Stimulated activated naive CD8-positive, alpha-beta T cell treated with anti-CD3 and anti-CD28 coated beads, Interleukin-15, amount 100 ng/mL, for 72 hours (primary cell): ENCODE results near the gene LTBP3.
A peak's percentile ranks its signal among the peaks of the same experiment; 100 is the strongest.

Source experiments
- ATAC-seq: fragments of 150-1000 bp; cut with Tn5 transposase; 2 replicates; pipeline ENCODE4 v1.10.0; 2021; ENCODE audit warnings: mild to moderate bottlenecking, moderate library complexity
- DNase-seq, 2 donors: peaks; one replicate each; pipeline ENCODE4 v3.0.0; 2021 to 2022
- H3K27ac Mint-ChIP-seq, 2 donors: one replicate each; pipeline ENCODE4 v1.8.0; 2022; ENCODE audit warnings: mild to moderate bottlenecking in 2 of 2, mixed read lengths in 2 of 2, moderate library complexity in 2 of 2
- H3K27me3 Mint-ChIP-seq: one replicate; pipeline ENCODE4 v1.8.0; 2022; ENCODE audit warnings: mixed read lengths
- H3K4me1 Mint-ChIP-seq: one replicate; pipeline ENCODE4 v1.8.0; 2022; ENCODE audit warnings: mild to moderate bottlenecking, mixed read lengths
- H3K4me3 Mint-ChIP-seq, 2 donors: one replicate each; pipeline ENCODE4 v1.8.0; 2022; ENCODE audit warnings: mild to moderate bottlenecking in 2 of 2, mixed read lengths in 2 of 2, moderate library complexity in 1 of 2
- H3K9me3 Mint-ChIP-seq, 2 donors: one replicate each; pipeline ENCODE4 v1.8.0; 2022; ENCODE audit warnings: mixed read lengths in 2 of 2

Gene LTBP3

DNA sequence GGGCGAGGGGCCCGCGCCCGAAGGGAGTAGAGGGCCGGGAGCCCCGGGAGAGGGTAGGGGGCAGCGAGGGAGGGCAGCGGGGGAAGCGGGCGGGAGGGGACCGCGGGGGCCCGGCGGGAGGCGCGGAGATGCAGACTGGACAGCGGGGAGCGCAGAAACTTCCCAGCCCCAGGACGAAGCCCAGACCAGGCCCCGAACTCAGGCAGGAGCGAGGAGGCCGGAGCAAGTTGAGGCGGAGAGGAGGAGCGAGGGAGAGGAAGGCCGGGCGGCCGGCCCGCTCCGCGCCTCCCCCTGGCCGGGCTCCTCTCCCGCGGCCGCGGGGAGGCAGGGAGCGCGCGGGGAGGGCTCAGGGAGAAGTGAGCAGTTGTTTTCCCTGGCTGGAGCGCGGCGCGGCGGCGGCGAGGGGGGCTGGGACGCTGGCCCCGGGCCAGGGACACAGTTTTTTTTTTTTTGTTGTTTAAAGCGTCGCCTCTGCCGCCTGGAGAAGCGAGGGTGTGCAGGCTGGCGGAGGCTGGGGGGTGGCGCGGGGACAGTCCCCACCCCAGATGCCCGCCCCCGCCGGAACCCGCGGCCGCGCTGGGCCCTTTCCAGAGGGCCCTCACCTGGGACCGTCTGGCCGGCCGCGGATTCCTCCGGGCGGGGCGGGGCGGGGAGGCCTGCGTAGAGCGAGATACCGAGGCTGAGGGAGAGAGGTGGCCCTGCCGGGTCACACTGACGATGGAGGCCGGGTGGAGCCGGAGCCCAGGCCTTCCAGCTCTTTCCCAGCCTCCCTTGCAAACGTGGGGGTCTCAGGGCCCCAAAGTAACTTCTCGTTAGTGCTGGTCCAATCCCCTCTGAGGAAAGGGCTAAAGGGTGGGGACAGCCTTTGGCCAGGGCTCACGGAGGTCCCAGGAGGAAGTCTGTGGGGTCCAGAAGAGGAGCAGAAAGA lies at the start of gene LTBP3:
Gene LTBP3 (minus strand): TSS at position 358 of the 928 bp plus-strand sequence. CDS start 400 bp downstream, outside the sequence.
- Mint-ChIP-seq H3K9me3 (no peaks in the 10 kb centered on the region), H3K4me1 (peaks cover 78% of the 10 kb centered on the region), H3K27ac (peak within 1 kb of the TSS; percentile 94 to 96), H3K4me3 (peak within 1 kb of the TSS; percentile 90 to 91), H3K27me3 (no peaks in the 10 kb centered on the region)
- ATAC-seq (peak; percentile 66), DNase-seq (peak in 1 of 2 donors; percentile 49)

DNA sequence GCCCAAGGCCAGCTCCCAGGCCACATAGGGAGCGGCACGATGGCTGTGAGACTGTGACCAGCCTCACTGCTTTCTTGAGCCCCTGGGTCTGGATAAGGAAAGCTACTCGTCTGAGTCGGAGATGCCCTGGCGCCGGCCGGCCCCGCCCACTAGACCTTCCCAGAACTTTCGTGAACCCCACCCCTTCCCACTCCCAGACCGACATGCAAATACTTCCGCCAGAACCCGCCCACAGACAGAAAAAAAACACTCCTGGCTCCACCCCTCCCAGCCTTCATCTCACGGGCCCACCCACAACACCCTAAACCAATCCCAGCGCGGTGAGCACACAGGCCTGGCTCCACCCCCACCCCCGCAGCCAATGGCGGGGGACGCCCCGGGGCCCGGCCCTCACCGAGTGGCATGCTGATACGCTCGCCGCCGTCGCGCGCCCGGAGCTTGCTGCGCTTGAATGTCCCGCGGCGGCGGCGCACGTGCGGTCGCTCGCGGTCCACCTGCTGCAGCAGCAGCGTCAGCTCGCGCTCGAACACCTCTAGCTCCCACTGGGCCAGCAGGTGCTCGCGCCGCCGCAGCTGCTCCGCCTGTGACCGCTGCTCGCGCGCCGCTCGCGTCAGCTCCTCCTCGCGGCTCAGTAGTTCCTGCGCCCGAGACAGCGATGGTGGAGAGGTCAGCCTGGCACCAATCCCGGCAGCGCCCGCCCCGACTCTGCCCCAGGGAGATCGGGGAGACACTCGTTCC lies 48.9 kb upstream of the LTBP3 start:
- DNase-seq, result no peak
- Mint-ChIP-seq H3K4me1 (peaks cover 38% of the 10 kb centered on the region), H3K9me3 (no peaks in the 10 kb centered on the region), H3K27me3 (no peaks in the 10 kb centered on the region), H3K27ac (no peak overlapping the region), H3K4me3 (no peak overlapping the region)
- ATAC-seq, result peak; percentile 66

DNA sequence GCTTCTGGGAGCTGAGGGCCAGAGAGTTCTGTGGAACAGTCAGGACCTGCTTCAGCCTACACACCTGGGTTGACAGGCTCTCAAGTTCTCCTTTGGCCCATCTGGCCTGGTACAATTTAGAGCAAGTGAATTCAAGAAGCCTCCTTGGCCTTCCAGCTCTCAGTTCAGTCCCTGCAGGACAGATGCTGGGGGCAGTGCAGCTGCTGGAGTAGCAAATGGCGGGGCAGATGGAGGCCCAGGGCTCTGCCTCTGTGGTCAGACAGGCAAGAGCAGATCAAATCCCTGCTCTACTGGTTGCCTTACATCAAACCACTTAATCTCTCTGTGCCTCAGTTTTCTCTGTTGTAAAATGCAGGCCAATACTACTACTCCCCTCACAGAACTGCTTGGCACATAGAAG lies 46.1 kb upstream of the LTBP3 start:
- Mint-ChIP-seq H3K27me3 (no peaks in the 10 kb centered on the region), H3K4me1 (peaks cover 11% of the 10 kb centered on the region), H3K27ac (peak overlapping the region; percentile 19 to 86), H3K9me3 (no peaks in the 10 kb centered on the region), H3K4me3 (no peak overlapping the region)
- ATAC-seq (no peak), DNase-seq (no peak)

DNA sequence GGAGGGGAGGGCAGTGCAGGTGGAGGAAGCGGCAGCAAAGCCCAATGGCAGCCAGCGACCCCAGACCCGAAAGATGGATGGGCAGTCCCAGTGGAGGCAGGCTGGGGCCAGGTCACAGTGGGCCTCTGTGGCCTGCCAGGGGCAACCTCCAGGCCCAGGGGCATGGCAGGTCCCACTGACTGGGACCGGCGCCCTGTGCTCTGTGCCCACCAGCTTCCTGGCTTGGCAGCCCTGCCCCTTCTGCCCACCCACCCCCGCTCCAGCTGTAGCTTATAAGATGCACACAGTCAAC lies 41.7 kb upstream of the LTBP3 start:
- no peaks in the 10 kb centered on the region for H3K9me3 Mint-ChIP-seq
- DNase-seq (no peak), ATAC-seq (no peak)
- no peak overlapping the region for H3K27ac Mint-ChIP-seq
- no peak overlapping the region for H3K4me3 Mint-ChIP-seq
- H3K27me3 Mint-ChIP-seq, result no peaks in the 10 kb centered on the region
- peaks cover 17% of the 10 kb centered on the region for H3K4me1 Mint-ChIP-seq

DNA sequence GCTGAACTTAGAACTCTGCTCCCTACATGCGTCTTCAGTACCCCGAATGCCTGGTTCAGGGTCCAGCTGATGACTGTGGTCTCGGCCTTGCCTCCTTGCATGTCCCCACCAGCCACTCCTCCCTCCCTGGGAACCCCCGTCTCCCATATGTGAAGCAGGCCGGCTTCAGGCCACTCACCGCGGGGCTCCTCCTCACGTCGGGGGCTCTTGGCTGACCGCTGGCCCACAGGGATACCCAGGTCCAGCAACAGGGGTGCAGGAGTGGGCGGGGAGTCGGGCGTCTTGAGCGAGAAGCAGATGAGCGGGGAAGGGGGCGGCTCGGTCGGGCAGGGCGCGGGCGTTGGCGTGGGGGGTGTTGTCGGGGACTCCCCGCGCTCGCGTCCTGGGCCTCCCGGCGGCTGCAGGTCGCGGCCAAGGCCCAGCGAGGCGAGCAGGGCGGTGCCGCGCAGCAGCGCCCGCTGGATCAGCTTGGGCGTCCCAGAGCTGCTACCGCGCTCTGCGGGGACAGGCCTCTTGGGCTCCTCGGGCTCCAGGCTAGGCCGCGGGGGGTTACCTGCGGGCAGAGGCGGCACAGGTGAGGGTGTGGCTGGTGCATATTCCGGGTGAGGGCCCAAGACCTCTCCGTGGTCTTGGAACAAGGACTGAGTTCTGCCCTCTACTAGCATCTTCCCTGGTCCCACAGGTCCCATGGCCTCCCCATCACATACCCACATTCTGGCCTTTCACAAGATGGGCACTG lies 41.2 kb upstream of the LTBP3 start:
- Mint-ChIP-seq H3K27me3 (no peaks in the 10 kb centered on the region), H3K27ac (no peak overlapping the region), H3K9me3 (no peaks in the 10 kb centered on the region), H3K4me3 (no peak overlapping the region), H3K4me1 (peaks cover 20% of the 10 kb centered on the region)
- no peak for DNase-seq
- ATAC-seq, result no peak

DNA sequence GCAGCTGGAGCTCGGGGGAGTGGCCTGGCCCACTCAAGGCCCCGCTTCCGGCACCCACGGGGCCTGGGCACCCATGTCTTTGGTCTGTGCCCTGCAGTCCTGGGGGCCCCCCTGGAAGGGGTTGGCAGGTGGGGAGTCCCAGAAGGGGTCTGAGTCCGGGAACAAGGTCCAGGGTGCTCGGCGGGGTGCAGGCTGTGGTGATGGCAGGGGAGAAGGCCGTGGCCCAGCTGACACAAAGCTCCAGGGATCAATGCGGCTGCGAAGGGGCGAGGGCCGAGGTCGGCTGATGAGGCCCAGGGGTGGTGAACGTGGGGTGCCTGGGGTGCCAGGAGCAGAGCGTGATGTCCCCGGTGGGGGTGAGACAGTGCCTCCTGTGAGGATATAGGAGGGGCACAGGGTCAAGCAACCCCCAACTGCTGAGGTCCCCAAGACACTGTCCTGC lies 40.1 kb upstream of the LTBP3 start:
- no peak overlapping the region for H3K4me3 Mint-ChIP-seq
- H3K27ac Mint-ChIP-seq, result no peak overlapping the region
- no peaks in the 10 kb centered on the region for H3K27me3 Mint-ChIP-seq
- no peaks in the 10 kb centered on the region for H3K9me3 Mint-ChIP-seq
- ATAC-seq (no peak), DNase-seq (no peak)
- H3K4me1 Mint-ChIP-seq, result peaks cover 31% of the 10 kb centered on the region

DNA sequence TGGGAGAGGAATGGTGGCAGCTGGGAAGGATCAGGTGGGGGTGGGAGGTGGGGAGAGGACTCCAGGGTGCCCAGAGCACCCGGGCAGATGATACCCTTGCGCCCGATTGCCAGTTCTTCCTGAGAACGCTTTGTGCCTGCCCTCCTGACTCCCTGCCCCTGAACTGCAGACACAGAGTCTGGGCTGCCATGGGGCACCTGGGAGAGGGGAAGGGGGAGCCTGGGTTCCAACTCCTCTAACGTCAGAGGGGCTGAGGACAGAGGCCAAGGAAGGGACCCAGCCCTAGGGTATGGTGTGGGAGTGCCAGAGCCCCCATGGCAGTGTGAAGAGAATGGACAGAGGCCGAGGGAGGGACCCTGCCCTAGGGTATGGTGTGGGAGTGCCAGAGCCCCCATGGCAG lies 38.4 kb upstream of the LTBP3 start:
- Mint-ChIP-seq H3K27me3 (no peaks in the 10 kb centered on the region), H3K9me3 (no peaks in the 10 kb centered on the region), H3K4me3 (no peak overlapping the region), H3K4me1 (peaks cover 36% of the 10 kb centered on the region), H3K27ac (peak overlapping the region in 1 of 2 donors; percentile 61)
- no peak for DNase-seq
- no peak for ATAC-seq

DNA sequence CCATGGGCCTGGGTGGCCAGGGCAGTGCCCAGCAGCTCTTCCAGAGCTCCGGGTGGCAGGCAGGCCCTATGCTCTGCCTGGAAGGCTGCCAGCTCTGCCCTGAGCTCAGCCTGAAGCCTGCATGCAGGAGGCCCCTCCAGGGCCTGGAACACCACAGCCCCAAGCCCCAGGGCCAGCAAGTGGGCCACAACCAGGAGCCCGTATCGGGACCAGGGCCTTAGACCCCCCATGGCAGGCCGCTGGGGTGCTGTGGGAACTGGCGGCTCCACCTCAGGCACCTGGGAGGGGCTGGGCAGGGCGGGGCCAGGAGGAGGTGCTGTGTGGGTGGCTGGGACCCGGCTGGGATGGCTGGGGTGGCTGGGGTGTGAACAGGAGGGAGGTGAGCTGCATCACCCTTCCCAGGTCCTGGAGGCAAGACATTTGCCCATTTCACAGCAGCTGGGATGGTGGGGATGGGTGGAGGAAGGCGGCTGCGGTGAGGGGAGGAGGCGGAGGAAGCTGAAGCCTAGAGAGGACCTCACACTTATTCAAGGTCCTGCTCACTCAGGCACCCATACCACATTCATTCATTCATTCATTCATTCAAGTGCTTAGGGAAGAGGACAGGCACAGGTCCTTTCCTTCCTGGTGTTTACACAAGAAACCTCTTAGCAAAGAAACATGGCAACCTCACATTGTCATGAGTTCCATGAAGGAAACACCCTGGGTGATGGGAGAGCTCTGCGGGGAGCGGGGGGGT lies 37.6 kb upstream of the LTBP3 start, which contains the start of gene KCNK7:
Gene KCNK7 (minus strand): TSS at position 258 of the 739 bp plus-strand sequence. CDS start 28 bp downstream, at position 230.
- no peaks in the 10 kb centered on the region for H3K9me3 Mint-ChIP-seq
- no peak within 1 kb of the TSS for H3K4me3 Mint-ChIP-seq
- no peak for DNase-seq
- H3K27me3 Mint-ChIP-seq, result no peaks in the 10 kb centered on the region
- H3K4me1 Mint-ChIP-seq, result peaks cover 38% of the 10 kb centered on the region
- peak within 1 kb of the TSS; percentile 77 to 89 for H3K27ac Mint-ChIP-seq
- peak; percentile 26 for ATAC-seq

DNA sequence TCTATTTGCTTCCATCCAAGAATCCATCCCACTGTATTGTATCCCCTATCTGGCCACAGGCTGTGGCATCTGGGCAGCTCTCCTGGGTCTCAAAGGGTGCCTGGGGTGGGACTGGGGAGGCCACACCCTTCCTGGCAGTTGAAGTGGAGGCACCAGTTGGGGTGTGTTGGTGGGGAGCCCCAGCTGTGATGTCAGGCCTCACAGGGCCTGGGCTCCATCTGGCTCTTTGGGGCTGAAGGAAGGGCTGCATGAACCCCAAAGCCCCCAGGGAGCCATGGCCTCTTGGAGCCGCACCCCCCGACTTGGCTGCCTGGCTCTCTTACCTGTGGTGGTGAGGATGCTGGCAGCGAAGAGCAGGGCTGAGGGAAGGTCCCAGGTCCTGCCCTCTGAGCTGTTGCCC lies 37.0 kb upstream of the LTBP3 start:
- Mint-ChIP-seq H3K4me1 (peaks cover 43% of the 10 kb centered on the region), H3K9me3 (no peaks in the 10 kb centered on the region), H3K4me3 (no peak overlapping the region), H3K27ac (peak overlapping the region in 1 of 2 donors; percentile 89), H3K27me3 (no peaks in the 10 kb centered on the region)
- no peak for DNase-seq
- peak; percentile 6 for ATAC-seq

DNA sequence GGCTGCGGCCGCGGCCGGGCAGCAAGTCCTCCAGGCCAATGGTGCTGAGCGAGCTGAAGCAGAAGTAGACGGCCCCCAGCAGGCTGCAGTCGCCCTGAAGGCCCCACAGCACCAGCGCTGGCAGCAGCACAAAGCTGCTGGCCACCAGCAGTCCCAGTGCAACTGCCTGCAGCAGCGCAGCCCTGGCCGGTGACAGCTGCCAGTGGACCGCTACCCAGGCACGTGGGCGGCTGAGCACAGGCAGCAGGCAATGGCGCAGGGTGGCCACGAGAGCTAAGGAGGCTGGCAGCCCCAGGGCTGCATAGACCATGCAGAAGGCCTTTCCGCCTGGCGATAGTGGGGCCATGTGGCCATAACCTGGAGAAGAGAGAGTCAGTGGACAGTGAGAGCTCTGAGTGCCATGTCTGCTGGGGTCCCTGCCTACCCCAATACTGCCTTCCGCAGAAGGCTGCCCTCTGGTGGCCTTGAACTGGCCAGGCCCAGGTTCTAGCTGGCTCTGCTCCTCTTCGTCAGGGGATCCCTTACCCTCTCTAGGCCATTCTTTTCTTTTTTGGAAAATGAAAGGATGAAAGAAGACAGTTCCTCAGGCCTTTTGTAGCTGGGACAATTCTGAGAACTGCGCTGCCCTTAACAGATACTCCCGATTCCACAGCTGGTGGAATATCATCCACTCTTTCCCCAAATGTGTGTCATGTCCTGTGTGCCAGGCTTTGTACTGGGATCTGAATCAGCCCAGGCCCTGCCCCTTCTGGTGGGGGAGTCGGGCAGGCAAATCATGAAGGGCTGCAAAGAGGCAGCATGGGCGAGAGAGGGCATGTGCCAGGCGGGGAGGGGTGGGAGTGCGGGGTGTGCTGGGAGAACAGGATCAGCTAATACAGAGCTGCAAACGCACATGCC lies 35.6 kb upstream of the LTBP3 start:
- Mint-ChIP-seq H3K27me3 (no peaks in the 10 kb centered on the region), H3K4me3 (no peak overlapping the region), H3K4me1 (peaks cover 57% of the 10 kb centered on the region), H3K9me3 (no peaks in the 10 kb centered on the region), H3K27ac (no peak overlapping the region)
- DNase-seq (no peak), ATAC-seq (peak; percentile 41)

DNA sequence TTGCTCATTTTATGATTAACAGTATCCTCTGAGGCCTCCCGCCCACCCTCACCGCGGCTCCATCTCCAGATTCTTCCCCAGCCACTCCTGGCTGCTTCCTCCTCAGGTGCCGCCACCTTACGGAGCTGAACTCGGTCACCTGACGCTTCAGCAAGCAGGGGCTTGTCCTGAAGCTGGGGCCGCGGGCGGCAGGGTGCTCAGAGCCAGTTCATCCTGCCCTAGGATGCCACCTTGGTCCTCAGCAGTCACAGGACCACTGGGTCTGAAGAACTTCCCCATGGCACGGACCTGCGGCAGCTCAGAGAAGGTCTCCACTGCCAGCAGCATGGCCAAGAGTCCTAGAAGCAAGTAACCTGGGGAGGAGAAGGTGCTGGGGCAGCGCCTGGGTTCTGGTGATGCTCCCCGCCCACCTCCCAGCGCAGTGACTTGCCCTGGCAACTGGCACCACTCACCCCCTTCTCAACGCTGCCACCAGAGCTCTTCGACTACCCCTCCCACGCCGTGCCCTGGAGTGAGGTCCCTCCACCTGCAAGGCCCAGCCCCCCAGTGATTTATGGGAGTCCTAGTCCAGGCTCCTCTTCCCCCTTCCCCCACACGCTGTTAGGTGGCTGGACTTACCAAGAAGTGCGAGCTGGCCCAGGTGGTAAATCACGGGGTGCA lies 34.8 kb upstream of the LTBP3 start:
- Mint-ChIP-seq H3K9me3 (no peaks in the 10 kb centered on the region), H3K4me3 (no peak overlapping the region), H3K27me3 (no peaks in the 10 kb centered on the region), H3K4me1 (peaks cover 65% of the 10 kb centered on the region), H3K27ac (no peak overlapping the region)
- DNase-seq (no peak), ATAC-seq (no peak)

DNA sequence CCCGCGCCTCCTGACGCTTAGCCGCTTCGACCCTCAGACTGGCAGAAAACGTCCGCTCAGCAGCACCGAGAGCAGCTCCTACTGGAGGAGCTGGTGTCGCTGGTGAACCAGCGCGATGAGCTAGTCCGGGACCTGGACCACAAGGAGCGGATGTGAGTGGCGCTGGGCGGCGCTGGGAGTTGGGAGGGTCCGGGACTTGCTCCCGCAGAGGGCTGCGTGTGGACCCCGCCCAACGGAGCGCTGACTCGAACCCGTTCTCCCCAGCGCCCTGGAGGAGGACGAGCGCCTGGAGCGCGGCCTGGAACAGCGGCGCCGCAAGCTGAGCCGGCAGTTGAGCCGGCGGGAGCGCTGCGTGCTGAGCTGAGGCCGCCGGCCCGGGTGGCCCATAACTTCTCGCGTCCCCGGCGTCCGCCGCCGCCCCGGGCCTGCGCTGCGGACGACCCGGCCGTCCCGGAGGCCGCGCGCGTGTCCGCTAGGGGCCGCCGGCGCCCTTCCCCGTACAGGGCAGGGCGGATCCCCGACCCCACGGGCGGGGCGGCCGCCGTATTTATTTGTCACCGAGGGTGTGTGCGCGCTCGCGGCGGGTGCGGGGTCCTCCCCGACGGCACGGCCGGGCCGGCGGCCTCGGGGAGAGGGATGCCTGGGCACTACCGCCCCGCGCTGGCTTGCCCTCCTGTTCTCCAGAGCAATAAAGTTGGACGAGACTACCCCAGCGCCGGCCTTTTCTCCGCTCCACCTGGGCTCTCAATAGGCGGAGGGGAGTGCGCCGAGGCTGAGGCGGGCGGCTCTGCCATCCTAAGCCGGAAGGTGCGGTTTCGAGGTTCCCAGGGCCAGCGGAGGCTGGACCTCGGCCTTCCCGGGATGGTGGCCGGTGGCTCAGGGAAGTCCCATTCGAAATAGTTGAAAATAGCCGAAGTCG lies 34.0 kb upstream of the LTBP3 start:
- Mint-ChIP-seq H3K27ac (no peak overlapping the region), H3K9me3 (no peaks in the 10 kb centered on the region), H3K4me1 (peaks cover 73% of the 10 kb centered on the region), H3K4me3 (no peak overlapping the region), H3K27me3 (no peaks in the 10 kb centered on the region)
- no peak for DNase-seq
- ATAC-seq, result no peak

DNA sequence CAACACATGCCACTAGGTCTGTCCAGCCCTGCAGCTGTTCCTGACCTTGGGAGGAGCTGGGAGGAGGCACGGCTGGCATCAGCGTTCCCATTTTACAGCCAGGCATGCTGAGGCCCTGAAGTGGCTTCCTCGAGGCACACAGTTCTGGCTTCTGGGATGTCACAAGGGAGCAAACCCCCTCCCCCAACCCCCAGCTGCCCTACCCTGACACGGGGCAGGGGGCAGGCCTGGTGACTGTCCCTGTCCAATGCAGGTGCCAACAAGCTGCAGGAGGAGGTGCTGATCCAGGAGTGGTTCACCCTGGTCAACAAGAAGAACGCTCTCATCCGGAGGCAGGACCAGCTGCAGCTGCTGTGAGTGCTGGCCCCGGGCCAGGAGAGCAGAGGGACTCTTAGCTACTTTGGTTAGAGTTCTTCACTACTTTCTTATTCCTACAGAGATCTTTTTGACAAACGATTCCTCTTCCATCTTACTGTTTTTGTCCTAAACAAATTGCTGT lies 32.1 kb upstream of the LTBP3 start:
- Mint-ChIP-seq H3K4me3 (no peak overlapping the region), H3K27ac (no peak overlapping the region), H3K9me3 (no peaks in the 10 kb centered on the region), H3K27me3 (no peaks in the 10 kb centered on the region), H3K4me1 (peaks cover 79% of the 10 kb centered on the region)
- DNase-seq (no peak), ATAC-seq (no peak)
